ENCODE data around the gene OR5AP2. TPM values are rescaled to one million over a fixed set of nuclear protein-coding genes. Genes with fewer than 3 reads are reported as not detected.

Gene OR5AP2
- total and polyA plus RNA-seq, 2 donors (not counting 3 experiments of a cell fraction or from before 2014, with no cell fraction given), result not detected

GRCh38 chr11:56637500-56637899, 4.7 kb downstream of the OR5AP2 start:
- ChIA-PET POLR2A (no interaction called here), CTCF (no interaction called here)
- H2AFZ ChIP-seq (ENCODE audit: low read depth, low read length), result no peak overlapping the region
- dilution Hi-C loops (cut with MboI; ENCODE audit: extremely low pct_ligation_motif_present, low sequenced_read_pairs) (no loop called here), intact Hi-C loops (cut with micrococcal nuclease) (no loop called here)
- H4K20me1 ChIP-seq (replicated peaks; ENCODE audit: control insufficient read depth, extremely low read depth, insufficient read depth, low read length), result no peaks in the 10 kb centered on the region
- FAIRE-seq (no peak), DNase-seq (ENCODE audit: low read depth, low spot score) (no peak)
- H3K4me1 ChIP-seq (ENCODE audit: control insufficient read depth, extremely low read depth, insufficient read depth, low read length), result no peaks in the 10 kb centered on the region
- no peak overlapping the region for H3K9ac ChIP-seq (replicated peaks; ENCODE audit: extremely low read depth, insufficient read depth, low read length)
- no peaks in the 10 kb centered on the region for H3K36me3 ChIP-seq (ENCODE audit: control insufficient read depth in 2 of 2, extremely low read depth in 1 of 2, insufficient read depth in 2 of 2, low read length in 2 of 2)
- TF ChIP-seq FOS (IDR thresholded peaks at IDR 0.05; ENCODE audit: borderline replicate concordance, insufficient read depth, low read length) (no peak), JUN (IDR thresholded peaks at IDR 0.05; ENCODE audit: borderline replicate concordance, insufficient read depth, insufficient read length, low read depth) (no peak)
- no peak overlapping the region for H3K4me2 ChIP-seq (ENCODE audit: insufficient read depth, low read length)
- H3K9me1 ChIP-seq (replicated peaks; ENCODE audit: control insufficient read depth, extremely low read depth, insufficient read depth, low read length), result no peaks in the 10 kb centered on the region
- BruUV-seq (replicated peaks), result no TSS peak
- H3K27me3 ChIP-seq (ENCODE audit: control insufficient read depth in 2 of 2, insufficient read depth in 2 of 2, low read length in 2 of 2), result no peaks in the 10 kb centered on the region
- H3K27ac ChIP-seq (ENCODE audit: insufficient read depth, low read depth, low read length), result no peak overlapping the region
- peaks cover 1% of the 10 kb centered on the region for H3K9me3 ChIP-seq (replicated peaks; ENCODE audit: control insufficient read depth, insufficient read depth, low read length)
- no peaks in the 10 kb centered on the region for H3K79me2 ChIP-seq (ENCODE audit: control insufficient read depth, insufficient read depth, low read length)
- H3K4me3 ChIP-seq (replicated peaks in 1 of 3; ENCODE audit: insufficient read depth in 1 of 3, low read depth in 1 of 3, low read length in 3 of 3), result no peak overlapping the region

DNA sequence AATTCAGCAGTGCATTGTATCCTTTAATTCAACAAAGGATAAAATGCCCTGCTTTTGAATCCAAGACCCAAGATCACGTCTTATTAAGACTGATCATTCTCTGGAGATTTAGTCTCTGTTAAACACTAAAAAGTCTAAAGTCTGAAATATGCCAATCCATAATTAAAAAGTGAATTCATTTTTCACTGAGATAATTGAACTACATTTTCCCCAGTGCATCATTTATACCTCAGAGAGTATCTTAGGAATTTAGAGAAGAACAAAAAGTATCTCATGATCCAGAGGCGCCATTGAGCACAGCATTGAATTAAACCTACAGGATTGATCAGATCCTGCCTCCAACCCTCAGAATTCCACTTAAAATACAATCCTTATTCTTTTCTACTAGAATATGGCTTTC, 5.4 kb downstream of the OR5AP2 start:
- FAIRE-seq, result no peak
- dilution Hi-C loops (cut with MboI; ENCODE audit: extremely low pct_ligation_motif_present, low sequenced_read_pairs), result no loop called here
- BruUV-seq (replicated peaks), result no TSS peak

More for the DNA sequence above, 5.4 kb downstream of the OR5AP2 start:
- DNase-seq (ENCODE audit: low read depth, low spot score), result no peak
- H3K4me3 ChIP-seq (replicated peaks in 1 of 3; ENCODE audit: insufficient read depth in 1 of 3, low read depth in 1 of 3, low read length in 3 of 3), result no peak overlapping the region
- CTCF ChIA-PET, result no interaction called here
- no peak overlapping the region for H3K9ac ChIP-seq (replicated peaks; ENCODE audit: extremely low read depth, insufficient read depth, low read length)
- H3K79me2 ChIP-seq (ENCODE audit: control insufficient read depth, insufficient read depth, low read length), result no peaks in the 10 kb centered on the region
- H4K20me1 ChIP-seq (replicated peaks; ENCODE audit: control insufficient read depth, extremely low read depth, insufficient read depth, low read length), result no peaks in the 10 kb centered on the region
- POLR2A ChIA-PET, result no interaction called here
- no peaks in the 10 kb centered on the region for H3K36me3 ChIP-seq (ENCODE audit: control insufficient read depth in 2 of 2, extremely low read depth in 1 of 2, insufficient read depth in 2 of 2, low read length in 2 of 2)
- H3K4me1 ChIP-seq (ENCODE audit: control insufficient read depth, extremely low read depth, insufficient read depth, low read length), result no peaks in the 10 kb centered on the region
- peaks cover 1% of the 10 kb centered on the region for H3K9me3 ChIP-seq (replicated peaks; ENCODE audit: control insufficient read depth, insufficient read depth, low read length)
- intact Hi-C loops (cut with micrococcal nuclease), result no loop called here
- no peak overlapping the region for H3K4me2 ChIP-seq (ENCODE audit: insufficient read depth, low read length)
- H3K27ac ChIP-seq (ENCODE audit: insufficient read depth, low read depth, low read length), result no peak overlapping the region
- H3K27me3 ChIP-seq (ENCODE audit: control insufficient read depth in 2 of 2, insufficient read depth in 2 of 2, low read length in 2 of 2), result no peaks in the 10 kb centered on the region
- no peaks in the 10 kb centered on the region for H3K9me1 ChIP-seq (replicated peaks; ENCODE audit: control insufficient read depth, extremely low read depth, insufficient read depth, low read length)
- TF ChIP-seq CTCF (IDR thresholded peaks at IDR 0.05; ENCODE audit: extremely low read depth in 1 of 2, insufficient read depth in 1 of 2, low read depth in 1 of 2, low read length in 2 of 2), result no peak
- no peak for TF ChIP-seq POLR2AphosphoS5 (IDR thresholded peaks at IDR 0.05; ENCODE audit: insufficient read depth, low read depth, low read length)
- TF ChIP-seq GATA2 (IDR thresholded peaks at IDR 0.05; ENCODE audit: insufficient read depth, insufficient read length, low read depth, low read length), result no peak
- TF ChIP-seq JUN (IDR thresholded peaks at IDR 0.05; ENCODE audit: borderline replicate concordance, insufficient read depth, insufficient read length, low read depth), result no peak
- no peak for TF ChIP-seq MYC (IDR thresholded peaks at IDR 0.05; ENCODE audit: low read depth, low read length)
- TF ChIP-seq, protein P1, sequence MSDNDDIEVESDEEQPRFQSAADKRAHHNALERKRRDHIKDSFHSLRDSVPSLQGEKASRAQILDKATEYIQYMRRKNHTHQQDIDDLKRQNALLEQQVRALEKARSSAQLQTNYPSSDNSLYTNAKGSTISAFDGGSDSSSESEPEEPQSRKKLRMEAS (IDR thresholded peaks at IDR 0.05; ENCODE audit: insufficient read depth, insufficient read length), result no peak
- TF ChIP-seq EZH2 (IDR thresholded peaks at IDR 0.05; ENCODE audit: borderline replicate concordance, low read depth, low read length, severe bottlenecking), result no peak
- no peak for TF ChIP-seq FOS (IDR thresholded peaks at IDR 0.05; ENCODE audit: borderline replicate concordance, insufficient read depth, low read length)
- no peak for TF ChIP-seq POLR2A (IDR thresholded peaks at IDR 0.05; ENCODE audit: low read depth, low read length)
- H2AFZ ChIP-seq (ENCODE audit: low read depth, low read length), result no peak overlapping the region

Data from endothelial cell of umbilical vein (primary cell).